GM18873 (cell line): ENCODE data around the gene SLC25A36.

Experiments
- ATAC-seq: cut with Tn5 transposase; IDR thresholded peaks from one replicate; pipeline ENCODE4 v1.9.1; 2021; ENCODE audit warnings: mild to moderate bottlenecking, moderate library complexity, moderate number of reproducible peaks; ENCODE audit not compliant: unreplicated experiment, low FRiP score

SLC25A36 gene

GRCh38 chr3:140941434-140942220 is at the start of gene SLC25A36:
Gene SLC25A36, plus strand, starts transcription at chr3:140941836. Its CDS starts 219 bp downstream, at chr3:140942055.
- ATAC-seq: peak; percentile 98

GRCh38 chr3:140896997-140897396 is 44.6 kb upstream of the SLC25A36 start:
- no peak for ATAC-seq

- ATAC-seq: no peak
These were observed 43.1 kb upstream of the SLC25A36 start for GRCh38 chr3:140898340-140899180.

- ATAC-seq: no peak
These were observed 42.3 kb upstream of the SLC25A36 start for GRCh38 chr3:140899363-140899762.

GRCh38 chr3:140902791-140903190 is 38.8 kb upstream of the SLC25A36 start:
- no peak for ATAC-seq

- no peak for ATAC-seq
These were observed 38.4 kb upstream of the SLC25A36 start for GRCh38 chr3:140903196-140903595.

- ATAC-seq: no peak
These were observed 37.1 kb upstream of the SLC25A36 start for GRCh38 chr3:140904521-140904920.

GRCh38 chr3:140905559-140905958 is 36.1 kb upstream of the SLC25A36 start:
- ATAC-seq: no peak

- ATAC-seq: no peak
These were observed 34.9 kb upstream of the SLC25A36 start for GRCh38 chr3:140906785-140907184.

- ATAC-seq: no peak
These were observed 30.8 kb upstream of the SLC25A36 start for GRCh38 chr3:140910860-140911259.

GRCh38 chr3:140911822-140912221 is 29.8 kb upstream of the SLC25A36 start:
- ATAC-seq: no peak

GRCh38 chr3:140913728-140914127 is 27.9 kb upstream of the SLC25A36 start:
- no peak for ATAC-seq

GRCh38 chr3:140914384-140914945 is 27.2 kb upstream of the SLC25A36 start:
- ATAC-seq: no peak

- no peak for ATAC-seq
These were observed 25.0 kb upstream of the SLC25A36 start for GRCh38 chr3:140916603-140917002.

GRCh38 chr3:140917772-140918171 is 23.9 kb upstream of the SLC25A36 start:
- ATAC-seq: no peak

- no peak for ATAC-seq
These were observed 21.6 kb upstream of the SLC25A36 start for GRCh38 chr3:140920029-140920428.

GRCh38 chr3:140922634-140923033 is 19.0 kb upstream of the SLC25A36 start:
- ATAC-seq: no peak

GRCh38 chr3:140924097-140924873 is 17.4 kb upstream of the SLC25A36 start:
- no peak for ATAC-seq

GRCh38 chr3:140927279-140928069 is 14.2 kb upstream of the SLC25A36 start:
- no peak for ATAC-seq

GRCh38 chr3:140929446-140929845 is 12.2 kb upstream of the SLC25A36 start:
- ATAC-seq: no peak
